Fibroblast of upper back skin (primary cell): ENCODE results near the gene SKIC2.

Experiments
- DNase-seq: peaks from one replicate; pipeline ENCODE4 v3.0.0-alpha.2; 2013

SKIC2 gene

GRCh38 chr6:31945507-31946369 is 13.2 kb upstream of the SKIC2 start, which contains the start of gene CFB:
CFB (plus strand) TSS chr6:31946095; CDS start chr6:31946222, 127 bp downstream.
- peak; percentile 83 for DNase-seq

- no peak for DNase-seq
Observed at GRCh38 chr6:31946370-31946885, 12.5 kb upstream of the SKIC2 start.

- DNase-seq, result no peak
Observed at GRCh38 chr6:31947070-31947675, 11.8 kb upstream of the SKIC2 start.

GRCh38 chr6:31947864-31948263 is 11.1 kb upstream of the SKIC2 start:
- no peak for DNase-seq

GRCh38 chr6:31948306-31948705 is 10.7 kb upstream of the SKIC2 start:
- DNase-seq, result no peak

GRCh38 chr6:31948753-31949413 is 10.1 kb upstream of the SKIC2 start:
- DNase-seq, result peak; percentile 28

GRCh38 chr6:31949926-31950548 is 8.9 kb upstream of the SKIC2 start:
- DNase-seq, result no peak

- peak; percentile 59 for DNase-seq
Observed at GRCh38 chr6:31952140-31952805, 6.7 kb upstream of the SKIC2 start.

- DNase-seq, result no peak
Observed at GRCh38 chr6:31952890-31953289, 6.1 kb upstream of the SKIC2 start.

- DNase-seq, result no peak
Observed at GRCh38 chr6:31954511-31954910, 4.5 kb upstream of the SKIC2 start.

- DNase-seq, result no peak
Observed at GRCh38 chr6:31956796-31957195, 2.2 kb upstream of the SKIC2 start.

- DNase-seq, result no peak
Observed at GRCh38 chr6:31958412-31958740, 599 bp upstream of the SKIC2 start.

GRCh38 chr6:31961616-31962015 is 2.6 kb downstream of the SKIC2 start:
- no peak for DNase-seq

GRCh38 chr6:31963921-31964320 is 4.9 kb downstream of the SKIC2 start:
- no peak for DNase-seq

GRCh38 chr6:31965700-31966099 is 6.7 kb downstream of the SKIC2 start:
- no peak for DNase-seq

GRCh38 chr6:31966506-31966905 is 7.5 kb downstream of the SKIC2 start:
- DNase-seq, result no peak

- DNase-seq, result no peak
Observed at GRCh38 chr6:31966997-31967925, 8.3 kb downstream of the SKIC2 start.

- no peak for DNase-seq
Observed at GRCh38 chr6:31967926-31968320, 8.9 kb downstream of the SKIC2 start.

- DNase-seq, result no peak
Observed at GRCh38 chr6:31968326-31968725, 9.4 kb downstream of the SKIC2 start.

GRCh38 chr6:31968791-31969711 is 10.1 kb downstream of the SKIC2 start:
- DNase-seq, result no peak
